H9 (cell line): ENCODE results near the gene NCOA6. TPM values are rescaled to one million over a fixed set of nuclear protein-coding genes. Genes with fewer than 3 reads are reported as not detected.

Experiments used
- DNase-seq: peaks from one replicate; pipeline ENCODE4 v3.0.0-alpha.2; 2017
- H2AFZ ChIP-seq: one replicate; pipeline ENCODE4 v1.6.1; 2013; ENCODE audit warnings: mild to moderate bottlenecking, low read length, control low read depth, moderate library complexity
- H2AK5ac ChIP-seq: 2 replicates; pipeline ENCODE4 v1.6.1; 2013; ENCODE audit warnings: low read length, control low read depth, mixed read lengths; ENCODE audit not compliant: insufficient read length
- H2BK120ac ChIP-seq: one replicate; pipeline ENCODE4 v1.6.1; 2013; ENCODE audit warnings: low read depth, mild to moderate bottlenecking, low read length, control low read depth, inconsistent platforms; ENCODE audit not compliant: poor library complexity, severe bottlenecking
- H2BK12ac ChIP-seq: 2 replicates; pipeline ENCODE4 v1.6.1; 2013; ENCODE audit warnings: low read length, control low read depth, mixed read lengths, low read depth; ENCODE audit not compliant: insufficient read length
- H2BK15ac ChIP-seq: 2 replicates; pipeline ENCODE4 v1.6.1; 2013; ENCODE audit warnings: low read depth, low read length, control low read depth
- H2BK20ac ChIP-seq: one replicate; pipeline ENCODE4 v1.6.1; 2013; ENCODE audit warnings: low read depth, mild to moderate bottlenecking, low read length, control low read depth, inconsistent platforms; ENCODE audit not compliant: poor library complexity, severe bottlenecking
- H2BK5ac ChIP-seq: 2 replicates; pipeline ENCODE4 v1.6.1; 2013; ENCODE audit warnings: low read length, control low read depth, mixed read lengths; ENCODE audit not compliant: insufficient read length
- H3K14ac ChIP-seq: 2 replicates; pipeline ENCODE4 v1.6.1; 2013; ENCODE audit warnings: low read length, control low read depth; ENCODE audit not compliant: insufficient read depth
- H3K18ac ChIP-seq: 2 replicates; pipeline ENCODE4 v1.6.1; 2013; ENCODE audit warnings: low read depth, mild to moderate bottlenecking, mixed read lengths, low read length, control low read depth; ENCODE audit not compliant: insufficient read length
- H3K23ac ChIP-seq: 2 replicates; pipeline ENCODE4 v1.6.1; 2013; ENCODE audit warnings: low read length, control low read depth, mixed read lengths, low read depth; ENCODE audit not compliant: insufficient read length
- H3K23me2 ChIP-seq: 2 replicates; pipeline ENCODE4 v1.6.1; 2013; ENCODE audit warnings: low read depth, mild to moderate bottlenecking, mixed read lengths, low read length, control low read depth; ENCODE audit not compliant: insufficient read length, poor library complexity, severe bottlenecking
- H3K27ac ChIP-seq: 2 replicates; pipeline ENCODE4 v1.5.1; 2013; ENCODE audit warnings: low read length, control low read depth, mixed read lengths, low read depth; ENCODE audit not compliant: insufficient read length
- H3K27me3 ChIP-seq: 2 replicates; pipeline ENCODE4 v1.6.1; 2013; ENCODE audit warnings: low read length, control low read depth, inconsistent platforms; ENCODE audit not compliant: insufficient read depth
- H3K4ac ChIP-seq: 2 replicates; pipeline ENCODE4 v1.6.1; 2013; ENCODE audit warnings: low read depth, mild to moderate bottlenecking, control low read depth, inconsistent platforms, low read length, moderate library complexity
- H3K4me1 ChIP-seq: 2 replicates; pipeline ENCODE4 v1.6.1; 2013; ENCODE audit warnings: low read length, control low read depth, inconsistent platforms; ENCODE audit not compliant: insufficient read depth
- H3K4me2 ChIP-seq: 2 replicates; pipeline ENCODE4 v1.6.1; 2013; ENCODE audit warnings: low read length, control low read depth, mixed read lengths; ENCODE audit not compliant: insufficient read length, insufficient read depth
- H3K56ac ChIP-seq: 2 replicates; pipeline ENCODE4 v1.6.1; 2013; ENCODE audit warnings: low read depth, mild to moderate bottlenecking, mixed read lengths, low read length, control low read depth; ENCODE audit not compliant: insufficient read length
- H3K79me1 ChIP-seq: 2 replicates; pipeline ENCODE4 v1.6.1; 2013; ENCODE audit warnings: low read depth, mild to moderate bottlenecking, moderate library complexity, low read length, control low read depth, inconsistent platforms; ENCODE audit not compliant: insufficient read depth, poor library complexity, severe bottlenecking
- H3K79me2 ChIP-seq: 2 replicates; pipeline ENCODE4 v1.6.1; 2013; ENCODE audit warnings: low read length, control low read depth, inconsistent platforms; ENCODE audit not compliant: insufficient read depth
- H3K9ac ChIP-seq: 2 replicates; pipeline ENCODE4 v1.6.1; 2013; ENCODE audit warnings: low read length, control low read depth, mixed read lengths; ENCODE audit not compliant: insufficient read length; ENCODE audit errors: extremely low read depth
- H3K9me3 ChIP-seq: one replicate; pipeline ENCODE4 v1.6.1; 2013; ENCODE audit warnings: low read depth, low read length, inconsistent platforms; ENCODE audit not compliant: control insufficient read depth
- H3T11ph ChIP-seq: one replicate; pipeline ENCODE4 v1.6.1; 2013; ENCODE audit warnings: mild to moderate bottlenecking, low read length, control low read depth, inconsistent platforms
- H4K20me1 ChIP-seq: one replicate; pipeline ENCODE4 v1.6.1; 2013; ENCODE audit not compliant: control insufficient read depth, insufficient read length, insufficient read depth
- H4K5ac ChIP-seq: 2 replicates; pipeline ENCODE4 v1.6.1; 2013; ENCODE audit warnings: low read depth, mild to moderate bottlenecking, mixed read lengths, low read length, control low read depth; ENCODE audit not compliant: insufficient read length
- H4K8ac ChIP-seq: replicated peaks from 2 replicates; pipeline ENCODE4 v1.6.1; 2013; ENCODE audit warnings: low read length, control low read depth, mixed read lengths, low read depth; ENCODE audit not compliant: insufficient read length
- H4K91ac ChIP-seq: 2 replicates; pipeline ENCODE4 v1.6.1; 2013; ENCODE audit warnings: low read depth, mild to moderate bottlenecking, moderate library complexity, mixed read lengths, low read length, control low read depth; ENCODE audit not compliant: insufficient read length
- H3K27ac Mint-ChIP-seq, 3 experiments: 2 replicates in 2 of 3; 3 replicates in 1 of 3; pipeline ENCODE4 v1.8.0; 2020 to 2021; ENCODE audit warnings: mixed read lengths in 3 of 3, mild to moderate bottlenecking in 1 of 3, moderate library complexity in 1 of 3
- H3K27me3 Mint-ChIP-seq: 2 replicates; pipeline ENCODE4 v1.8.0; 2021; ENCODE audit warnings: low read depth, mild to moderate bottlenecking, moderate library complexity, mixed read lengths
- H3K36me3 Mint-ChIP-seq, 3 experiments: 2 replicates in 2 of 3; 3 replicates in 1 of 3; pipeline ENCODE4 v1.8.0; 2020 to 2021; ENCODE audit warnings: low read depth in 3 of 3, mixed read lengths in 3 of 3; ENCODE audit not compliant: insufficient read depth in 1 of 3
- H3K4me1 Mint-ChIP-seq, 2 experiments: 2 replicates each; pipeline ENCODE4 v1.8.0; 2020; ENCODE audit warnings: mixed read lengths in 2 of 2
- H3K4me3 Mint-ChIP-seq, 2 experiments: 2 replicates in 1 of 2; 3 replicates in 1 of 2; pipeline ENCODE4 v1.8.0; 2020 to 2021; ENCODE audit warnings: mild to moderate bottlenecking in 2 of 2, mixed read lengths in 2 of 2, moderate library complexity in 1 of 2
- H3K9me3 Mint-ChIP-seq, 2 experiments: 2 replicates in 1 of 2; 3 replicates in 1 of 2; pipeline ENCODE4 v1.8.0; 2020; ENCODE audit warnings: mild to moderate bottlenecking in 2 of 2, mixed read lengths in 2 of 2, moderate library complexity in 1 of 2
- whole genome bisulfite sequencing: extraction: QIAGEN DNeasy Blood & Tissue Kit; methylation state at CpG from one replicate; pipeline ENCODE4 v1.1.7; 2013; ENCODE audit warnings: missing lambda C conversion rate, low lambda C conversion rate, mixed read lengths; ENCODE audit not compliant: insufficient read length; ENCODE audit errors: extremely low coverage; 5-methylcytosine and 5-hydroxymethylcytosine counted together
- total RNA-seq: library from RNA; stranded (reverse); gene quantifications from 2 replicates; pipeline ENCODE4 v1.2.1, GENCODE V29; 2021
- TF ChIP-seq, protein P1 (sequence below): fragments of 200-600 bp; sonication (generic); conservative IDR thresholded peaks from 3 replicates; pipeline ENCODE4 v1.8.0; 2021; ENCODE audit warnings: antibody characterized with exemption, mild to moderate bottlenecking

Gene NCOA6
- total RNA-seq, 1 experiment from 2014 or later: 23.9 TPM

DNA sequence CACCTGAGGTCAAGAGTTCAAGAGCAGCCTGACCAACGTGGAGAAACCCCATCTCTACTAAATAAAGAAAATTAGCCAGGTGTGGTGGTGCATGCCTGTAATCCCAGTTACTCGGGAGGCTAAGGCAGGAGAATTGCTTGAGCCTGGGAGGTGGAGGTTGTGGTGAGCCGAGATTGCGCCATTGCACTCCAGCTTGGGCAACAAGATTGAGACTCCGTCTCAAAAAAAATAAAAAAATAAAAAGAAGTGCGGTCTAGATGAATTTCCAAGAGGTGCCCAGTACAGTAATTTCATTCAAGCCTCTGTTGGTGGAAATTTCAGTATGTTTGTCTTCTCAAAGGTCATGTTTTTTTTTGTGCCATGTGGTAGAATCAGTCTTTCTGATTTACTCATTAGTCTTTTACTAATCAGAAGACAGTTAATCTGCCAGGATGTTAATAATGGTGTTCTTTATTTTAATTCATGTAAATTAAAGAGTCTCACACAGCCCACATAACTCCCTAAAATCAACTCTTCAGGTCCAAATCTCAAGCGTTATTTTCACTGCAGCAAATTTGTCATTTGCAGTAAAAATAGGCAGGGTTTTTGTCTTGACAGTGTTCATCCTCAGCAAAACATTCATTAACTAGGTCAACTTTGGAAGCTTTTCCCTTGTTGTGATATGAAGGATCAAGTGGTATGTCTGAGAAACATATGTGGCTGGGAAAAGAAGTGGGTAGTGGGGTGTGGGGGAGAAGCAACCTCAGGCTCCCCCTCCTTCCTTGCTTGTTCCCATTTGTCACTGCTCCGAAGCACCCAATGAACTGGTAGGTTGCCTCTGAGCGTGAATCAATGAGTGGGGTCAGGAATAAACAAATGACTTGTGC lies 108.0 kb downstream of the NCOA6 start:
- Histone ChIP-seq H3K18ac (no peak overlapping the region), H3K27me3 (no peaks in the 10 kb centered on the region), H3T11ph (no peak overlapping the region), H2BK5ac (no peak overlapping the region), H3K79me2 (no peaks in the 10 kb centered on the region), H3K4me2 (no peak overlapping the region), H4K20me1 (no peaks in the 10 kb centered on the region), H2BK15ac (no peak overlapping the region), H3K79me1 (no peaks in the 10 kb centered on the region), H3K4me1 (no peaks in the 10 kb centered on the region), H3K27ac (no peak overlapping the region), H3K23me2 (no peaks in the 10 kb centered on the region), H3K9me3 (no peaks in the 10 kb centered on the region), H3K14ac (no peak overlapping the region), H2AK5ac (no peak overlapping the region), H2BK12ac (no peak overlapping the region), H2BK20ac (no peak overlapping the region), H2BK120ac (no peak overlapping the region), H3K4ac (no peak overlapping the region), H3K9ac (no peak overlapping the region), H3K23ac (no peak overlapping the region), H3K56ac (no peak overlapping the region), H4K8ac (no peak overlapping the region), H2AFZ (no peak overlapping the region), H4K91ac (no peak overlapping the region), H4K5ac (no peak overlapping the region)
- no CpG with 5 or more reads among the region's 9 CpGs for WGBS
- no peak for DNase-seq
- TF ChIP-seq, protein P1, sequence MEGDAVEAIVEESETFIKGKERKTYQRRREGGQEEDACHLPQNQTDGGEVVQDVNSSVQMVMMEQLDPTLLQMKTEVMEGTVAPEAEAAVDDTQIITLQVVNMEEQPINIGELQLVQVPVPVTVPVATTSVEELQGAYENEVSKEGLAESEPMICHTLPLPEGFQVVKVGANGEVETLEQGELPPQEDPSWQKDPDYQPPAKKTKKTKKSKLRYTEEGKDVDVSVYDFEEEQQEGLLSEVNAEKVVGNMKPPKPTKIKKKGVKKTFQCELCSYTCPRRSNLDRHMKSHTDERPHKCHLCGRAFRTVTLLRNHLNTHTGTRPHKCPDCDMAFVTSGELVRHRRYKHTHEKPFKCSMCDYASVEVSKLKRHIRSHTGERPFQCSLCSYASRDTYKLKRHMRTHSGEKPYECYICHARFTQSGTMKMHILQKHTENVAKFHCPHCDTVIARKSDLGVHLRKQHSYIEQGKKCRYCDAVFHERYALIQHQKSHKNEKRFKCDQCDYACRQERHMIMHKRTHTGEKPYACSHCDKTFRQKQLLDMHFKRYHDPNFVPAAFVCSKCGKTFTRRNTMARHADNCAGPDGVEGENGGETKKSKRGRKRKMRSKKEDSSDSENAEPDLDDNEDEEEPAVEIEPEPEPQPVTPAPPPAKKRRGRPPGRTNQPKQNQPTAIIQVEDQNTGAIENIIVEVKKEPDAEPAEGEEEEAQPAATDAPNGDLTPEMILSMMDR: no peak
- Mint-ChIP-seq H3K4me3 (no peak overlapping the region; a peak in 1 of 5 replicates), H3K27ac (no peak overlapping the region), H3K36me3 (peaks cover 0 to 26% (median 0%) of the 10 kb centered on the region in 3 experiments; a peak in 2 of 7 replicates), H3K4me1 (no peaks in the 10 kb centered on the region), H3K27me3 (no peaks in the 10 kb centered on the region), H3K9me3 (no peaks in the 10 kb centered on the region)
